ENCODE measurements around the gene LYSMD4.
"Not testable (repeated sequence)": the region's sequence is repeated elsewhere in the genome, so short reads cannot be mapped to it uniquely, and the experiment has no call there.

The LYSMD4 gene

DNA sequence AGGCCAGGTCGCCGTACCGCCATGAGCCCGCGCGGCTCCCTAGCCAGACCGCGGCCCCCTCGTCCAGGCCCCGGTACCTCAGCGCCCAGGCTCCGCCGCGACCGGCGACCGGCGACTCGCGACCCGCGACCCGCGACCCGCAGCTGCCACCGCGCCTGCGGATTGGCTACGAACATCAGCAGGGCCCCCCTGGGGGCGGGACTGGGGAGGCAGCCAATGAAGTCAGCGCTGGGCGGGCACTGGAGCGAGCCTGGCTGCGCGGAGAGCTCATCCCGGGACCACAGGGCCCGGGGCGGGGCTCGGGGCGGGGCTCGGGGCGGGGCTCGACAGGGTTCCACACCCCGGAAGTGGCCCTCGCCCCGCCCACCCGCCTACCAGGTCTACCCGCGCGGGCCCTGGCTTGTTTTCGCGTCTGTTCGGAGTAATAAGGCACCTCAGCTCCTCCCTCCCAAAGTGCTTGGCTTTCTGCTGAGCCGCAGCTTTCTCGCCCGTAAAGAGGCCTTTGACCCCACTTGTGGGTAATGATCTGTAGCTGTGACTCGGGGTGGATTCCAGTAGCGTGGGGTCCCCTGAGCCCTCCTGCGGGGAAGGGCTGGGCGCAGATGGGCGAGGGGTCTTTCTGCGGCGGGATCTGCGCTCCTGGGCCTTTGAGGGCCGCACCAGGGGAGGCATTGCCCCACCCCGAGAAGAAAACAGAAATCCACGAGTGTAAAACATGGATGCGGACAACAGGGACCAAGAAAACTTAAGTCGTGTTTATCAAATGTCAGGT is at the start of gene LYSMD4:
Gene LYSMD4, minus strand, starts transcription at position 170 of the 772 bp plus-strand sequence. CDS start 1,438 bp downstream, outside the sequence.
- DNase-seq (ENCODE audit: low read depth, low spot score), result peak; percentile 98

DNA sequence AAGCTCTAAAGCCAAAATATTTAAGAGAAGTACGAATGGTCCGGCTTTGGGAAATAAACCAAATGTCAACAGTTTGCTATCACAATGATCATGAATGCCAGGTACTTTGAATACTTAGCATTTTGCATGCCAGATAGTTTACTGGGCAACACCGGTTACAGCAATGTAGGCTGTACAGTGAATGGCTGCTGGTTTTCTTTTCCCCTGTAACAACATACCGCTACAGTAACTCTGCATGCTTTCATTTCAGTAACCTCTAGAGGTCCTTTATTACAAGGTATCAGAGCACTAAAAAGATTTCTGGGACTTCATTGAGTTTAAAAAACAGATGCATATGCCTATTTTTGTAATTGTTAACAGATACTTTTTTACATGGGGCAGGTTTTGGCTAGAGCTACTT is 48.8 kb upstream of the LYSMD4 start:
- DNase-seq (ENCODE audit: low read depth, low spot score), result not testable (repeated sequence)

DNA sequence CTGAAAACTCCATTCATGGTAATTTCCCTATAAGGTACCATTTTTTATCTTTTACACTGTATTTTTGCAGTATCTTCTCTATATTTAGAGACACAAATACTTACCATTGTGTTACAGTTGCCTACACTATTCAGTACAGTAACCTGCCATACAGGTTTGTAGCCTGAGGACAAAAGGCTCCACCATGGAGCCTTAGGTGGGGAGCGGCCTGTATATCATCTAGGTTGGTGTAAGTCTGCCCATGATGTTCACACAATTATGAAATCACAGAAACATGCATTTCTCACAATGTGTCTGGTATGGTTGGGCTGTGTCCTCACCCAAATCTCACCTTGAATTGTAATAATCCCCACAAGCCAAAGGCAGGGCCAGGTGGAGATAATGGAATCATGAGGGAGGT is 43.9 kb upstream of the LYSMD4 start:
- DNase-seq (ENCODE audit: low read depth, low spot score), result no peak

DNA sequence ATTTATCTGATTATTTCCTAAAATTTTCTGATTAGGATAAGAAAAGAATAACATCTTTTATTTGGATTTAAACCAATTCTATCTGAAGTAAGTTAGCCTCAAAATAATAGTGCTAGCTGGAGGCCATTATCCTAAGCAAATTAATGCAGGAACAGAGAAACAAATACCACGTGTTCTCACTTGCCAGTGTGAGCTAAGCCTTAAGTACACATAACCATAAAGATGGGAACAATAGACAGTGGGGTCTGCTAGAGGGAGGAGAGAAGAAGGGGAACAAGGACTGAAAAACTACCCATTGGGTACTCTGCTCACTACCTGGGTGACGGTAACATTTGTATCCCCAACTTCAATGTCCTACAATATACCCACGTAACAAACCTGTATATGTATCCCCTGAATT is 31.3 kb upstream of the LYSMD4 start:
- no peak for DNase-seq (ENCODE audit: low read depth, low spot score)

DNA sequence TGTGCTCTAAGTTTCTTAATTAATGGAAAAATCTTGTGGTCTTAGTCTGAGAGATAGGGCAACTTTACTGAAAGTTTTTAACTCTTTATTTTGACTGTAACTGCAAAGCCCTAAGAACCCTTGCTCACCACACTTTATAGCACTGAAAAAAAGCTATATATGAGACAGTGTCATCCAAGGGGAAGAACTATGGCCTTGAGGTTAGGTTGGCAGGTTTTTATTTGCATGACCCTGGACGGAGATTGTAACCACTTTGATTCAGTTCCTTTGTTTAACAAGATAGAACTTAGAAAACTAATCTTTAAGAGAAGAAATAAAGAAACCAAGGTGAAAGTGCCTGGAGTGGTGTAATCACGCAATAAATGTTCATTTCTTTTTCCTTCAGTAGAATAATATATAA is 30.6 kb upstream of the LYSMD4 start:
- DNase-seq (ENCODE audit: low read depth, low spot score), result no peak

DNA sequence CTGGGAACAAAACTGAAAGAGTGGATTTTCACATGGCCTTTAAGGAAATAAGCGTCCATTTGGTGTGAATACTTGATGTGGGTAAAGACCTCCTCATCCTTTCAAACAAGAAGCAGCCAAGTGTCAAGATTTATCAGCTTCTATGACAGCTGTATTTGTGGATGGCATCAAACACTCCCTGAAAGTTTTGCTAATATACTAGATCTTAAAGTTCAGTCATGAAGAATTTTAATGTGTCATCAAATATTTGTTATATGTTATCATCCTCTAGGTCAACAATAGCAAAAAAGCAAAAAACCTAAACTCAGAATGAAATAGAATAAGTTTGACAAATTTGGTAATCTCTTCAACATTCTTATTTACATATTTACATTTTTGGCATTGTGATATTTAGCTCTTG is 29.1 kb upstream of the LYSMD4 start:
- no peak for DNase-seq (ENCODE audit: low read depth, low spot score)

DNA sequence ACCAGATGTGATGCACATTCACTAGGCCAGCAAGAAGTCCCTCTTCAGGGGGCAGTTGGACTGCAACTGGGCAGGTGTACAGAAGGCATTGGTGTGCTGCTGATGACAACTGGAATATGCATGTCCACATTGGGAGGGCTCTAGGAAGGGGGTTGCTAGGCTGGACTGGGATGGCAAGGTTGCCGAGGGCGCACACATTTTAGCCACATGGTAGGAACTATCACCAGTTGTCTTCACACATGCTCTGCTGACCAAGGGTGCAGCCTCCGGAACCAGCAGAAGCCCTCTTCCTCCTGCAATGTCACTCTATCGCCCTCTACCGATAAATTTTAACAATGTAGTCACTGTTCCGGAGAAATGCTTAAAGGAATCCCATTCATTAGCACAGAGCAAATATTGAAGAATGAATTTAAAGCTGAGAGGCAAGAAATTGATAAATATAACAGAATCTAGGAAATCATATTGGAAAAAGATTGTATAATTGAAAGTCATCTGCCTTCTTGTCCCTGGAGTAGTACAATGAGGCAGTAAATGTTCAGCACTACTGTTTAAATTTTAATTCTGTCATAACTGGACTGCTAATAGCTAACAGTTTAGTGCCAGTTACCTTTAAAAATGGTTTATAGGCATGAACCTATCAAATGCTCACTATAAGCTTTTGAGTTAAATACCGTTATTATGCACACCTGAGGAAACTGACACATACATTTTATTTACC is 22.6 kb upstream of the LYSMD4 start:
- no peak for DNase-seq (ENCODE audit: low read depth, low spot score)

DNA sequence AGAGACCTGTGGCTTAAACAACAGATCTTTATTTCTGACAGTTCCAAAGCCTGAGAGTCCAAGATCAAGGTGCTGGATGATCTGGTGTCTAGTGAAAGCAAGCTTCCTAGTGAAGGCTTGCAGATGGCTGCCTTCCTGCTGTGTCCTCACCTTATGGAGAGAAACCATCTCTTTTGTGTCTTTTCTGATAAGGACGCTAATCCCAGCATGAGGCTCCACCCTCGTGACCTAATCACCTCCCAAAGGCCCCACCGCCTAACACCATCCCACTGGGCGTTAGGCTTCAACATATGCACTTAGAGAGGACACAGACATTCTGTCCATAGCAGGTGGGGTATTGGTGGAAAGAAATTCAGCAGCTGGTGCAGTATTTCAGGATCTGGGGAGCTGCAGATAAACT is 19.8 kb upstream of the LYSMD4 start:
- DNase-seq (ENCODE audit: low read depth, low spot score), result no peak

DNA sequence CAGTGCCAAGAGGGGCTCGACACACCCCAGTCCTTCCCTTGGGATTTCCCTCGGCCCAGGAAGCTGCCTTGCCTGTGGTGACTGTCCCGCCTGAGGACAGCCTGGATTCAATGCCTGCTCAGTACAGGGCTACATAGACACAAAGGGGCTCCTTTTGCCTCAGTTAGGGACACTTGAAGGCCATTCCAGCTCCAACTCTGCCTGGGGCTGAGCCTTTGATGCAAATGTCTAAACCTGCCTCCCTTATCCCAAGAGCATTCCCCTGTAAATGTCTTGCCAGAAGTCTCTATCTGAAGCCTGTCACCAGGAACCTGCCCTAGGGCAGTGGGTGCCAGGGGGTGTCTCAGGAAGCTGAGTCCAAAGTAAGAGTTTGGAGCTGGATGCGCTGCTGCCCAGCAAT is 19.3 kb upstream of the LYSMD4 start:
- DNase-seq (ENCODE audit: low read depth, low spot score), result no peak

DNA sequence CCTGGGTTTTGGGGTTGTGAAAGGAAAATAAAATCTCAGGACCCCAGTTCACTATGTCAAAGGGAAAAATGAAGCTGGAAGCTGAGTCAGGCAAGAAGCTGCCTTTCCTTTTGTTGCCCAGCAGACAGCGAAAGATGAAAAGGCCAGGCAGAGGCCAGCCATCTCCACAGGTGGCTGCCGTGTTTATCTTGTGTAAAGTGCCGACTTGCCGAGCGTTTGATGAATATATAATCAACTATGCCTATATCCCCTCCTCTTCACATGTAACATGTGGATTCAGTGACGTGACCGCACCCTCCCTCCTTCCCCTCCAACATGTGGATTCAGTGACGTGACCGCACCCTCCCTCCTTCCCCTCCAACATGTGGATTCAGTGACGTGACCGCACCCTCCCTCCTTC is 17.1 kb upstream of the LYSMD4 start:
- not testable (repeated sequence) for DNase-seq (ENCODE audit: low read depth, low spot score)

DNA sequence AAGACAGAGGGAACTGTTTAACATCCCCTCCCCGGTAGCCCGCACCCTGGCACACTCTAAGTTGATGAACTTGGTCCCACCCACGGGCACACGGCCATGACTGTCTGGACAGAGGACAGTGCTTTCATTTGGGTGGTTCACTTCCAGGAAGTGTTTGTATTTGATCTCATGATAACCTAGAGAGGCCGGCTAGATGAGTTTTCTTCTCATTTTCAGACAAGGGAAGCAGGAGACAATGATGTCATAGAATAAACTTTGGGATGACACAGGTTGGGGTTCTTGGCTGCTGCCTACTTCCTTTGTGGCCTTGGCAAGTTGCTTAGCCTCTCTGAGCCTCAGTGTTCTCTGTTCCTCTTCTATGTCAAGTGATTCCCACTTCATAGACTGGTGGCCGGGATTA is 16.1 kb upstream of the LYSMD4 start:
- no peak for DNase-seq (ENCODE audit: low read depth, low spot score)

DNA sequence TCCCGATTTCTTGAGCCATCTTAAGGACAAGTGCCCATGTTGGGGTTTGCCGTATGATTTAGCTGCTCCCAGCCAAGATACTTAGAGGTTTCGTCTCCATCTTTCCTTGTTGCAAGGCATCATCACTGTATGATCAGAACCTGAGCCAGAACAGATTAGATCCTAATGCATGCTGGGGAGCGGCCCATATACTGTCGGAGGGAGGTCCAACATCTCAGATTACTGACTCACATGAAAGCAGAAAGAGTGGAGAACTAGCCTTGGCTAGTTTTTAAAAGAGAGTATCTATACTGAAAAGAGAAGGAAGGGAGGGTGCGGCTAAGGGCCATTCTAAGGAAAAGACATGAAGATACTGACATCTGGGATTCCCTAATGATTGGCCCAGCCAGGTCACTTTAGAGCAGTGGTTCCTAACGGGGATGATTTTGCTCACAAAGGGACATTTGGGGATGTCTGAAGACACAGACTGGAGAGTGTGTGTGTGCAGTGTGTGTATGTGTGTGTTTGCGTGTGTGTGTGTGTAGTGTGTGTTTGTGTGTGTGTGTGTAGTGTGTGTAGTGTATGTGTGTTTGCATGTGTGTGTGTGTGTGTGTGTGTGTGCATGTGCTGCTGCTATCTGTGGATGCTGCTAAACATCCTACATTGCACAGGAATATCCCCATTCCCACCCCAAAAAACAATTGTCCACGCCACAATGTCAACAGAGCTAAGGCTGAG is 12.3 kb upstream of the LYSMD4 start:
- DNase-seq (ENCODE audit: low read depth, low spot score), result no peak

DNA sequence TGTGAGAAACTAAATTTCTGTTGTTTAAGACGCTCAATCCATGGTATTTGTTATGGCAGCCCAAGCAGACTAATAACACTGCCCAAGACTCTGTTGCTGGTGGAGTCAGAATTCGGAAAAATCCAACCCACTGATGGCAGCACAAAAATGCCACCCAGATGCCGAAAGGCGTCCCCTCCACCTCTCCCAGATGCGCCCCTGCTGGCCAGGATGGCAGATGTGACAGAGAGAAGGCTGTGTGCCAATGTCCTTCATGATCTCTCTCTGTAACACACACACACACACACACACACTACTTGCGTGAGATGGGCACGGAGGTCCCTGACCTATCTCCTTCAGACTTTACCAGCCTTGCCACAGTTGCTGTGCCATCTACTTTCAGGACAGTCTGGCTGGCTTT is 10.9 kb upstream of the LYSMD4 start:
- no peak for DNase-seq (ENCODE audit: low read depth, low spot score)

DNA sequence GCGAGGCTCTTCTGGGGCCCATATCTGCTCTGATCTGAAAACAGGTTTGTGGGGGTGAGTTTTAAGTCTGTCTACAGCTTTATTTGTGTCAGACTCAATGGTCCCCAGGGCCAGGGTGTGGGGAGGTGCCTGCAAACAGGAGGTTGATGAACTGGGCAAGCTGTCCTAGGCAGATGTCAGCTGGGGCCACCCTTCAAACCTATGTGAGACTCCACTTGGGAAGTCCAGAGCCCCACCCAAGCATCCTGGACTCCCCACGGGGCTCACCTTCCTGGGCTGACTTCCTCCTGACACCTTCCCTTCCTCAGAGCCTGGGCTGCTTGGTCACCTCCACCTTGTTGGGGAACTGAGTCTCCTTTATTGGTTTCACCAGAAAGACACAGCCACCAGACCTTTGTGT is 8.6 kb upstream of the LYSMD4 start:
- no peak for DNase-seq (ENCODE audit: low read depth, low spot score)

DNA sequence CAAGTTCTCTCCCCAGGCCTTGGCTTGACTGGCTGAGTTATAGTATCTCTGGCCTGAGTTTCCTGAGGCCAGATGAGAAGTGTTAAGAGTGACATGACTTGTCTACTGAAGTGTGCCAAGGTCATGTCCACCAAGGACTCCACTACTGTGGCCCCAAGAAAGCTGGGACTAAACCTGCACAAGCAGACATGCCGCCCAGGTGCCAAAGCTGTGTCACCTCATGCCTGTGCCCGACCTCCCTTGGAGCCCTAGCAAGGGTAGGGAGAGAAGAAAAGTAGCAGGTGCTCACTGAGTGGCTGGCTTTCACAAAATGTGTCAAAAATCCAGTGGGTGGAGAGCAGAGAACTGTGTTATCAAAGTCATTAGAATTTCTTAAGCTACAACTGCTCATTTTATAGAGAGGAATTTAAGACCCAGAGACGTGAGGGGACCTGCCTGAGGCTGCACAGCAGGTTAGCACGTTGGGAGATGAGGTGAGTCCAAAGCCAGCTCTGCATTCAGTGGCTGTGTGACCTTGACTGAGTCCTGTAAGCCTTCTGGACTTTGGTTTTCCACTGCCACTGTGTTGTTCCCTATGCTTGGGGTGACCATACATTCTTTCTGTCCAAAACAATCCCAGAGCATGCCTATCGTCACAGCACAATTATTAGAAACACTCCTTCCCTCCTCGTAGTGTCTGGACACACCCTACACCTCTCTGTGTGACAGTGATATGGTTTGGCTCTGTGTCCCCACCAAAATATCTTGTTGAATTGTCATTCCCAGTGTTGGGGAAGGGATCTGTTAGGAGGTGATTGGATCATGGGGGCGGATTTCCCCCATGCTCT is 5.0 kb upstream of the LYSMD4 start:
- DNase-seq (ENCODE audit: low read depth, low spot score), result no peak

DNA sequence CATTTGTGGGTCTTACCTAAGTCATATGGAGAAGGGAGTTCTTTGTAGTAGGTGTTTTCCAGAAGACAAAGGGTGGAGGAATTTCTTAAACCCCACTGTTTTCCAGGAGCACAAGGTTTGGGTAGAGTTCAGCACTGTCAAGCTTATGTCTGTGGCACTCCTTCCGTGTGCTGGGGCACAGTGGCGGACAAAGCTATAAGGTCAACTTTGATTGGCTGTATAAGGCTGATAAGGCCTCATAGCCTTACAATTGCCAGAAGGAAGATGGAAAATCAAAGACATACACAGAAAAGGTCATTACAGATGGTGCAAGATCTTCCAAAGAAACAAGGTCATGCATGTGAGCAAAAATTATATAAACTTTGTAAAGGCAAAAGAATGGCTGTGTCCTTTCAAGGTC is 3.5 kb upstream of the LYSMD4 start:
- DNase-seq (ENCODE audit: low read depth, low spot score), result no peak

DNA sequence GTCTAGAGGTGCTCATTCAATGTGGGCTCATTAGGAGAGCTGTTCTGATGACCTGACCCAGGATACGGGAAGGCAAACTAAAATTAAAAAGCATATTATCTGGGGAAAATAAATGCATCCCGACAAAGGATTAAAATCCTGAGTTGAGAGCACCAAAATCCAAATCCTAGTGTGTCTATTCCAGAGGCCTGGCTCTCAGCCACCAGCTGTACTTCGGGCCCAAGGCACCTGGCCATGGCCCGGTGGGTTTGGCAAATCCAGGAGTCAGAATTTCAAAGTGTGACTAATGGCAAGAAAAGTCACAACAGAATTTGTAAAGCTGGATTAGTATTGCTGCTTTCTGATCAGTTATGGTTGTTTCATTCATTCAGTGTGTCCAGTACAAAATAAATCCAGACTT is 2.6 kb upstream of the LYSMD4 start:
- DNase-seq (ENCODE audit: low read depth, low spot score), result no peak

DNA sequence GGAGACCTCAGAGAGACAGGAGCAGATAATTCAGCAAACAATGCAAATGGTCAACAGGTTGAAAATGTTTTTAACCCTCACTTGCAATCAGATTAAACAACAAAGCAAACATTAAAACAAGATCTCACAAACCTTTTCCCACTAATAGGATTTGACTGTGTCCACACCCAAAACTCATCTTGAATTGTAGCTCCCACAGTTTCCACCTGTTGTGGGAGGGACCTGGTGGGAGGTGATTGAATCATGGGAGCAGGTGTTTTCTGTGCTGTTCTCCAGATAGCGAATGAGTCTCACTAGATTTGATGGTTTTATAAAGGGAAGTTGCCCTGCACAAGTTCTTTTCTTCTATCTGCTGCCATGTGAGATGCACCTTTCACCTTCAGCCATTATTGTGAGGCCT is 1.3 kb upstream of the LYSMD4 start:
- DNase-seq (ENCODE audit: low read depth, low spot score), result no peak

DNA sequence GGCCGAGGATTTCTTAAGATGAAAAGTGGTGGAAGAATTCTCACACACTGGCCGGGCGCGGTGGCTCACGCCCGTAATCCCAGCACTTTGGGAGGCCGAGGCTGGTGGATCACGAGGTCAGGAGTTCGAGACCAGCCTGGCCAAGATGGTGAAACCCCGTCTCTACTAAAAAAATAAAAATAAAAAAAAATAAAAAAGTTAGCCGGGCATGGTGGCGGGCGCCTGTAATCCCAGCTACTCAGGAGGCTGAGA is 729 bp upstream of the LYSMD4 start:
- not testable (repeated sequence) for DNase-seq (ENCODE audit: low read depth, low spot score)

DNA sequence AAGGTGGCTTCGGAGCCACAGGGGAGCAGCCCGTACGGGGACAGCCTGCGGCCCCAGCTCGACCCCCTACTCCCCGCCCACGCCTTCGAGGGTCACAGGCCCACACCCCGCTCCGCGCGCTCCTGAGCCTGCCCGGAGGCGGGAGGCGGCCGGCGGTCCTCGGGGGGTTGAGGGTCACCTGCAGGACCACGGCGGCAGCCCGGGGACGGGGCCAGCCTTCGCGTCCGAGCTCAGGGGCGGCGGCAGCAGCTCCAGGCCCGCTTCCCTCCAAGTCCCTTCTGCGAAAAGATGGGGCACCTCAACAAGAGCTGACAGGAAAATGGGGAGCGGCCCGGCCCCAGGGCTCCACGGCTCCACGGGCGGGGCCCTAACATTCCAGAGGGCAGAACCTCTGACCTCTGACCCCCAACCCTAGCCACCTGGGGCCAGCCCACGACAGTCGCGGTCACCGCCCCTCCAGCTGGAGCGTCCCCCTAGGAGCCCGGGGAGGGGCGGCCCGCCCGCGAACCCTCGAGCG is 428 bp downstream of the LYSMD4 start:
- no peak for DNase-seq (ENCODE audit: low read depth, low spot score)

DNA sequence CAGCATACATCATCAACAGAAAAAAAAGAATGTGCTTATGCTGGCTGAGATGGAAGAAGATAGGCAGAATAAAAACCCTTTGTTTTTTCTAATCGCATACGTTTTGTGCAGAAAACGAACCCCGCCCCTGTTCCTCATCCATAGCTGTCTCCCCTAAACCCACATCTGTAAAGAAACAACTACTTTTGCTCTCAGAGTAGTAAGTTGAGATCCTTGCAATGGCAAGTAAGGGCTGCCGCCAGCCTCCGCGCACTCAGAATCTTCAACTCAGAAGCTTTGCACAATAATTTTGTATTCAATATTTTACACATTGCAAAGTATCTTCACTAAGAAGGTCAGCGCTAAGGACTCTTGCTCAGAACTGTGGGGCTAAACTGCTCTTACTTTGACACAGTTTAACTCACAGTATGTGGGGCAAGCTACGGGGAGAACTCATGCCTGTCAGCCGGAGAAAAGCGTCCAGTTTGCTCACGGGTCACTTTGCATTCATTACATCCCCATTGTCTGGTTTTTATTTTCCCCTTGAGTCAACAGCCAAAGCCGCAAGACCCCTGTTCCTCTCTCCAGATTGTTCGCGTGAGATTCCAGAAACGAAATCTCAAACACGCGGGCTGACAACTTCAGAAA is 1.0 kb downstream of the LYSMD4 start:
- DNase-seq (ENCODE audit: low read depth, low spot score), result no peak
